Stimulated activated CD8-positive, alpha-beta memory T cell treated with anti-CD3 and anti-CD28 coated beads, Interleukin-12 subunit alpha, Interleukin-12 subunit beta, amount 100 ng/mL, for 4 hours (primary cell): ENCODE results near the gene SYDE2.
"Not testable (repeated sequence)": the region's sequence is repeated elsewhere in the genome, so short reads cannot be mapped to it uniquely, and the experiment has no call there.

Experiments used
- DNase-seq: peaks from one replicate; pipeline ENCODE4 v3.0.0-alpha.2; 2020; ENCODE audit warnings: low read depth

SYDE2 gene

DNA sequence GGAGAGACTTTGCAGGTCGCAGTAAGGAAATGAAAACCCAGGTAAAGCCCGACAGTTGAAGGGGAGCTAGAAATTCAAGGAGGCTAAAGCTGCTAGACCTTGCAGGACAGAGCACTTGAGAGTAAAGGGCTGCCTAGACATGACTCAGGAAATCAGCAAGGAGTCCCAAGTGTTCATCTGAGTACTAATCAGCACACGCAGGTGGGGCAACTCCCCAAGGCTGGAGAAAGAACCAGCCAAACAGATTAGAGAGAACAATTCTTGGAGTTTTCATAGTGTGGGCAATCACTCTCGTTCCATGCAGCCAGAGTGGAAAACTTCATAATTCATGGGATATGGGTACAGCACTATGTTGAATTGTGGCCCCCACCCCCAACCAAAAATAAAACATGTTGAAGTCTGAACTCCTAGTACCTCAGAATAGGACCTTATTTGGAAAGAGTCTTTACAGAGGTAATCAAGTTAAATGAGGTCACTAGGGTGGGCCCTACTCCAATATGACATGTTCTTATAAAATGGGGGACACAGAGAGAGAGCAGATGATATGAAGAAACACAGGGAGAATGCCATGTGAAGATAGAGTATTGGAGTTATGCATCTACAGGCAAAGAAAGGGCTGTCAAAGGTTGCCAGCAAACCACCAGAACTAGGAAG lies 28.0 kb downstream of the SYDE2 start:
- no peak for DNase-seq

DNA sequence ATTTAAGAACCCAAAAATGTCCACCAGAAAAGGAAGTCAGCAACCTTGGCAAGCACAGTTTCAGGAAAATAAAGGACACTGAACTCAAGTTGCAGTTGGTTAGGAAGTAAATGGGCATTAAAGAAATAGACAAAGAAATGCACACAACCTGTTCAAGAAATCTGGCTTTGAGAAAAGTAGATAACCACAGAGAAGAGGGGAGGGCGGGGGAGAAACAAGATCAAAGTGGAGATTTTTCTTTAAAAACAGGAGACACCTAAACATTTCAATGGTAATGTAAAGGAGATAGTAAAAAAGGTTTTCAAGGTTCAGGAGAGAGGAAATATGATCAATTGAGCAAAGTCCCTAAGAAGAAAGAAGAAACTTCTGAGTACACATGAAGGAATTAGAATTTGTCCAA lies 29.1 kb downstream of the SYDE2 start:
- DNase-seq: no peak

DNA sequence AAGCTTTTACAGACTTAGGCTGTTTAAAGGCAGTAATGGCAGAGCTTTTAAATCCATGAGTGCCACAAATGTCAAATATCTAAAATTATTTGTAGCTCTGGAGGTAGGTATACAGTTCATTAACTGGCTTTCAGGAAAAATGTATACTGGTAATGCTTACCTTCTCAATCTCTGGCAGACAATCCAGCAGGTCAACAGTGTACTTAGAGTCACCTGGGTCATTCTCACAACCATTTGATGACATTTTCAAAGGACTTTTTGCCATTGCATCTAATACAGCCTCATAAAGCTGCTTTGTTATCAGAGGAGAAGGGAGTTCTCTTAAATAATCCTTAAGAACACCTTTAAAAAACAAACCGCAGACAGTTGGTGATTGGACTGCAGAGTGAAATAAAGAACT lies 31.9 kb downstream of the SYDE2 start:
- no peak for DNase-seq

GRCh38 chr1:85166351-85166750 lies 34.5 kb downstream of the SYDE2 start:
- no peak for DNase-seq

GRCh38 chr1:85158910-85159309 lies 41.9 kb downstream of the SYDE2 start:
- DNase-seq: no peak

- DNase-seq: no peak
These were observed 43.4 kb downstream of the SYDE2 start for GRCh38 chr1:85157436-85157835.

GRCh38 chr1:85153149-85153891 lies 47.5 kb downstream of the SYDE2 start:
- DNase-seq: no peak

GRCh38 chr1:85151446-85151845 lies 49.4 kb downstream of the SYDE2 start:
- DNase-seq: no peak

- DNase-seq: no peak
These were observed 51.0 kb downstream of the SYDE2 start for GRCh38 chr1:85149805-85150204.

DNA sequence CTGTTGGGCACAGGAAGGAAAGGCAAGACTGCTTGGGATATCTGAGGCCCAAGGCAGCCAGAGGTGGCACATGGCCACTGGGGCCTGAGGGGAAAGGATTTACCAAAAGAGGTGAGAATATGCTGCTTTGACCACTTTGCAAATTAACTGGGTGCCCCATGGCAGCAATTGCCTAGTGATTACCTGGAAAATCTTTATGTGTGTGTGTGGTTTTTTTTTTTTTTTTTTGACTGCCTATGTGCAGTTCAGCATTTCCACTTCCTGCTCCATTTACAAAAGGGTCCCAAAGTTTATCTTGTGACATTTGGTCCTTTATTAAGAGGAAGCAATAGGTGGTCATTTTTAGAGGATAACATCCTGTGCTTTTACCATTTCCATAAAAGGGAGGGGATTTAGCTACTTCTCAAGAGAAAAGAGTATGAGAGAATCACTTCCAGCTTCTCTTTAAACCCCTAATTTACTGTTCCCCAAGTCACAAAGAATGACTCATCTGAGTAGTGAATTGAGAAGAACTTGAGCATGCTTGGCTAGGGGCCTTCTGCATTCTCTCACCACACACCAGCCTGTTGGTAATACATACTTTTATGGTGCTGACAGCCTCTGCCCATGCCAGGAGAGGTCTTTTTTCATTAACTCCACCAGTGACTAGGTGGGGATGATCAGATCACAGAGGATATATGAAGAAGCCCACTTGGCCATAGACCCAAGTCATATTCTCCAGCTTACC lies 52.1 kb downstream of the SYDE2 start:
- no peak for DNase-seq

- no peak for DNase-seq
These were observed 53.9 kb downstream of the SYDE2 start for GRCh38 chr1:85146972-85147359.

DNA sequence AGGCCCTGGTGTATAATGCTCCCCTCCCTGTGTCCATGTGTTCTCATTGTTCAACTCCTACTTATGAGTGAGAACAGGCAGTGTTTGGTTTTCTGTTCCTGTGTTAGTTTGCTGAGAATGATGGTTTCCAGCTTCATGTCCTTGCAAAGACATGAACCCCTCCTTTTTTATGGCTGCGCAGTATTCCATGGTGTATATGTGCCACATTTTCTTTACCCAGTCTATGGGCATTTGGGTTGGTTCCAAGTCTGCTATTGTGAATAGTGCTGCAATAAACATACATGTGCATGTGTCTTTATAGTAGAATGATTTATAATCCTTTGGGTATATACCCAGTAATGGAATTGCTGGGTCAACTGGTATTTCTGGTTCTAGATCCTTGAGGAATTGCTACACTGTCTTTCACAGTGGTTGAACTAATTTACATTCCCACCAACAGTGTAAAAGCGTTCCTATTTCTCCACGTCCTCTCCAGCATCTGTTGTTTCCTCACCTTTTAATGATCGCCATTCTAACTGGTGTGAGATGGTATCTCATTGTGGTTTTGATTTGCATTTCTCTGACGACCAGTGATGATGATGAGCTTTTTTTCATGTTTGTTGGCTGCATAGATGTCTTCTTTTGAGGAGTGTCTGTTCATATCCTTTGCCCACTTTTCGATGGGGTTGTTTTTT lies 54.4 kb downstream of the SYDE2 start:
- DNase-seq: not testable (repeated sequence)

DNA sequence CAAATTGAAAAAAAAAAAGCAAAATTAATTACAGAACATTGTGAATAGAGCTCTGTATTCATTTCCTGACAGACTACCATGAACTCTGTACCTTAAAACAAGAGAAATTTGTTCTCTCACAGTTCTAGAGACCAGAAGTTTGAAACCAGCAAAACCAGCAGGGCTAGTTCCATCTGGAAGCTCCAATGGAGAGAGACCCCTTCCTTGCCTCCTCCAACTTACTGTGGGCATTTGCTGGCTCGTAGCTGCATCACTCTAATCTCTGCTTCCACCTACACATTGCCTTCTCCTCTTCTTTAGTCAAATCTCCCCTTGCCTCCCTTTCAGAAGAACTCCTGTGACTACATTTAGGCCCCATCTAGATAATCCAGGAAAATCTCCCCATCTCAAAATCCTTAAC lies 56.5 kb downstream of the SYDE2 start:
- DNase-seq: no peak

- DNase-seq: no peak
These were observed 58.1 kb downstream of the SYDE2 start for GRCh38 chr1:85142753-85143152.

GRCh38 chr1:85138439-85138838 lies 62.4 kb downstream of the SYDE2 start:
- not testable (repeated sequence) for DNase-seq

GRCh38 chr1:85137660-85138059 lies 63.2 kb downstream of the SYDE2 start:
- DNase-seq: no peak

- DNase-seq: no peak
These were observed 65.4 kb downstream of the SYDE2 start for GRCh38 chr1:85135392-85135798.

- DNase-seq: no peak
These were observed 66.0 kb downstream of the SYDE2 start for GRCh38 chr1:85134583-85135391.

- DNase-seq: no peak
These were observed 67.2 kb downstream of the SYDE2 start for GRCh38 chr1:85133565-85134159.

- DNase-seq: no peak
These were observed 68.6 kb downstream of the SYDE2 start for GRCh38 chr1:85132078-85132720.

- no peak for DNase-seq
These were observed 72.5 kb downstream of the SYDE2 start for GRCh38 chr1:85128316-85128715.
